HPDE6-E6E7 (cell line): ENCODE data around the gene PPFIBP1.
"Not testable (repeated sequence)": the region's sequence is repeated elsewhere in the genome, so short reads cannot be mapped to it uniquely, and the experiment has no call there.

ENCODE experiments used
- DNase-seq: peaks from one replicate; pipeline ENCODE4 v3.0.0; 2011; ENCODE audit warnings: missing footprints; ENCODE audit errors: extremely low spot score

PPFIBP1 gene

DNA sequence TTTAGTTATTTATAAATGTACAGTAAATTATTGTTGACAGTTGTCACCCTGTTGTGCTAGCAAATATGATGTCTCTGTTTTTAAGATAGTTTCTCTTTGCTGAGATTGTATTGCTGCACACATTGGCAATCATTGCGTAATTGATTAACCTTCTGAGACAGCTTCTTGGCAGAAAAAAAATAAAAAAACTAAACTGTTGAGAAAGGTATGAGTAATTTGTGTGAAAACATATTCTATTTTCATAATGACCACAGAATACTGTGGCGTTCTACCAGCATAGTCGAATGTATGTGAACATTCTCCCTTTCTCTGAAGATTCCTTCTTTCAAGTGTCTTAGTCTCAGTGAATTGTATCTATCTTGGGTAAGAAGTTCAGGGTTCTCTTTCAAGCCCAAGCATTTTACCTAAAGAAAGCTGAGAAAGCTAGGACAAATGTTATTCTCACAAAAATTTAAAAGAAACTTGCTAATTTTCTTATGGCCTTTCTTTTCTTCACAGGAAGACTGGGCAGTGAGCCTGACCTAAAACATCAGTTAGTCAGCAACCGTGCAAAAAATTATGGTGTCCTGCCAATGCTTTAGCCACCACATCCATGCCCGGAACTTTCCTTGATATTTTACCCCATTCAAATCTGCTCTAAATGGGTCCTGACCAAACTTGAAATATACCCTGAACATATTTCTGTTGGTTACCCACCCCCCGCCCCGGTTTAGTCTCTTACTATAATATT, 103.3 kb downstream of the PPFIBP1 start:
- peak; percentile 14 for DNase-seq

GRCh38 chr12:27627853-27628469, 104.0 kb downstream of the PPFIBP1 start:
- DNase-seq: not testable (repeated sequence)

- not testable (repeated sequence) for DNase-seq
These were observed 106.2 kb downstream of the PPFIBP1 start for GRCh38 chr12:27630219-27630618.

GRCh38 chr12:27631365-27631764, 107.4 kb downstream of the PPFIBP1 start:
- DNase-seq: no peak

DNA sequence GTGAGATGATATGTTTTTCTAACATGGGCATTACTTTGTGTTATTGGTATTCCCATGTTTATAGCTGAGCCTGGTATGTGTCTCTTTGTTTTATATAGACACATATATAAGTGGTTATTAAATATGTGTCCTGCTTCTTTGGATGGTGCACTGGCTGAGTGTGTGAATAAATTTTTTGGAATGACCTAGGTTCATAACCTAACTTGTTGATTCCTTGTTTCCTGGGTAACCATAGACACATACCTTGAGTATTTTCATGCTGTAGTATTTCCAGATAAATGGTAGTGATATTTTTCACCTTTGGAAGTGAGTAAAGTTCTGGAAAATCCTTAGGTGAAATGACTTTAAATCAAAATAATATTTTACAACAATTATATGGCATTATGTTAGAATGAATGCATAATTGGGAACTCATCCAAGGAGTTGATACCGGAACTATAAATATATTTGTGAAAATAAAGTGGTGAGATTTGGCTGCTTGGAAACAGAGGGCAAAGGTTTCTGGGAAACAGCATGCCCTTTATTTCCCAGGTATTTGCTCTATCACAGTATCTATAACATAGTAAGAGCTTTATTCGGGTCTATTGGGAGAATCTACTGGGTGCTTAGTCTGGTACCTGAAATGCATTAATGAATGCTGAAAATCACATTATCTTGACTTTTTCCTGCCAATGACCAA, 107.9 kb downstream of the PPFIBP1 start:
- no peak for DNase-seq

DNA sequence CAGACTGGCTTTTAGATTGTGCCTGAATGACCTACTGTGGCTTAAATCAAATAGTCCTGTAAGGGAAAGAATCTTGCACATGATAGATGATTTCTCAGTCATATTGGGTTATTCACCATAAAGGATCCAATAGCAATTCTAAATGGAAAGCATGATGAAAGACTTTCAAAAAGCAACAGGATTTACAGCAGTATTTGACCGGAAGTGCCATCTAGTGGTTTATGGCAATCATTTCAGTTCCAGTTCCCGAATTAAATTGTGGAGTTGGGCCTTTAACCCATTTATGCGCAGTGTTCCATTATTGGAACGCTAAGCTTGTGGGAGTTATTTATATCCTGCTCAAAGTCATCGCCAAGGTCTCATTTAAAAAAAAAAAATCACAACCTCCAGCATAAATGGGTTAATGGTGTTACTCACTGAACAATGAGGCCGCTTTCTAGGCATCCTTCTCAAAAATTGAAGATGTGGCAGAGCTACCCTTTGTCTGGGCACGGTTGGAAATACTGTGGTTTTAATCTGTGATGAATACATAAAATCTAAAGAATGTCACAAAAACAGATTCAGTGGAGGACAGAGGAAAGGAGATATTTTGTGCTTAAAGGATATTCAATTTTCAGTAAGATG, 111.5 kb downstream of the PPFIBP1 start:
- no peak for DNase-seq

GRCh38 chr12:27636569-27636968, 112.6 kb downstream of the PPFIBP1 start:
- DNase-seq: not testable (repeated sequence)

DNA sequence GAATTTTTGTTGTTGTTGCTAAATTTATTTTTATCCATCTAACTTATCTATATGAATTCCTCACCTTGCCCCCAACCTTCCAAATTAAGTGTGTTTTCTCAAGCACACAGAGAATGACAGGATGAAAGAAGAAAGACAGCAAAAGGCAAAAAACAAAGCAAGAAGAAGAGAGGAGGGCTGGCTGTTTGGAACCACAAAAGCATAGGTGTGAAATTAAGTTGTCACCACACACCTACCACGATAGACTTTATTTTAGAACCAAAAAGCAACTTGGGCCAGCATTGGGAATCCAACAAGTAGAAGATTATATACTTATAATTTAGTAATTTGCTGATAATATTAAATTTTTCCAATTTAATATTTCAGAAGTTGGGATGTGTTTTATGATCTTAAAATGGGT, 113.5 kb downstream of the PPFIBP1 start:
- no peak for DNase-seq

GRCh38 chr12:27639265-27639664, 115.3 kb downstream of the PPFIBP1 start:
- DNase-seq: no peak

DNA sequence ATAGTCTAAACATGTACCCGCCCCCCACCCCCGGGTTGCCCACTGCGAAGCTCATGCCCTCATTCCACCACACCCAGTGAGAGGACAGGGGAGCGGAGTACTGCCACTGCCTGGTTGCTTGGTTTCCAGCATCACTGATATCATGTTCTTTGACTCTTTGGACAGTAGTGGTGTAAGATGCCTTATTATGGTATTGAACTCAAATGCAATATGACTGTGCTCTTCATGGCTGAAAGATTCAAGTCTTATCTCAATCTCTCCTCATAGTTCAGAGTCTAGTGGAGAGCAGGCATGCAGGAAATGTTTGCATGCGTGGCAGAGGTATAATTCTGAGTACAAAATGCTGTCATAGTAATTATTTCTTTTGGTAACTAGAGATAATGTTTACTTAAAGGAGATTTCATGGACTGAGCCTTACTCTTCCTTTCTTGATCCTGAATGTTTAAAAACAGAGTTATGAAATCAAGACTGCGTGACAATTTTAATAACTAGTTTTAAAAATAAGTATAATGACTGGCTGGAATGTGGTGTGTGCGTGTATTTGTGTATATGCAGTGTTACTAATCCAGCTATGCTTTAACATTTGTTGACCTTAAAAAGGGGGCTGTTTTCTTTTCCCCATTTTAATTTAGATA, 116.7 kb downstream of the PPFIBP1 start:
- not testable (repeated sequence) for DNase-seq

GRCh38 chr12:27642361-27642760, 118.4 kb downstream of the PPFIBP1 start:
- not testable (repeated sequence) for DNase-seq

- DNase-seq: not testable (repeated sequence)
These were observed 118.9 kb downstream of the PPFIBP1 start for GRCh38 chr12:27642892-27643291.

- no peak for DNase-seq
These were observed 120.3 kb downstream of the PPFIBP1 start for GRCh38 chr12:27644158-27644845.

DNA sequence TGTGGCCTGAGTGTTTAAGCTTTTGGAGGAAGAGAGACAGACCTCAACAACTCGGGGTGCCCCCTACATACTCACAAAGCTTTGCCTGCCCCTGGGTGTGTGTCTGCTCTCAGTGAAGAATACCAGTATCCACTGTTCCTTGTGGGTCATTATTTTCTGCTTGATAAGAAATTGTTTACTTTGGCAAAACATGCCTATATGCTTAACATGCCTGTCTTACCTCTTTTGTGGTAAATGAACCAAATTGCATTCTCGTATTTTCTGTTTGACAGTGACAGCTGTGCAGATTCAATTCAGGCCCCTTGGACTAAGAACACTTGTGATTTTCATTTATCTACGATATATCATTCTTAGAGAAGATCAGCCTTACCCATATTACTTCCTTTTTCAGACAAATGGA, 121.7 kb downstream of the PPFIBP1 start:
- no peak for DNase-seq

DNA sequence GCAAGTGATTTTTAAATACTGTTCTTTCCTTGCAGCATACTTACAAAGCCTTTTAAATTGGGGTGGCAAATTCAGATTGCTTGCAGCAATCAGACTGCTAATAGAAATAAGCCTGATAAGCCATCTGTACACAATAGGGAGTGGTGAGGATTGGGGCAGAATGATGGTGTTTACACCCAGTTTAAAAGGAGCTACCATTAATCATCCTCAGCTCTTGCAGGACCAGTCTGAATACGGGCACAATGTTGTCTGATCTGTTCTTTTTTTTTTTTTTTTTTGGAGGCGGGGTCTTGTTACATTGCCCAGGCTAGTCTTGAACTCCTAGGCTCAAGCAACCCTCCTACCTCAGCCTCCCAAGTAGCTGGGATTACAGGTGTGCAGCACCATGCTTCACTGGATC, 122.1 kb downstream of the PPFIBP1 start:
- DNase-seq: no peak

- no peak for DNase-seq
These were observed 126.0 kb downstream of the PPFIBP1 start for GRCh38 chr12:27650011-27650410.

- DNase-seq: no peak
These were observed 127.2 kb downstream of the PPFIBP1 start for GRCh38 chr12:27651201-27651600.

- peak; percentile 60 for DNase-seq
These were observed 128.3 kb downstream of the PPFIBP1 start for GRCh38 chr12:27652174-27652763.

GRCh38 chr12:27653661-27654060, 129.7 kb downstream of the PPFIBP1 start:
- DNase-seq: no peak

- not testable (repeated sequence) for DNase-seq
These were observed 131.5 kb downstream of the PPFIBP1 start for GRCh38 chr12:27655476-27655875.

DNA sequence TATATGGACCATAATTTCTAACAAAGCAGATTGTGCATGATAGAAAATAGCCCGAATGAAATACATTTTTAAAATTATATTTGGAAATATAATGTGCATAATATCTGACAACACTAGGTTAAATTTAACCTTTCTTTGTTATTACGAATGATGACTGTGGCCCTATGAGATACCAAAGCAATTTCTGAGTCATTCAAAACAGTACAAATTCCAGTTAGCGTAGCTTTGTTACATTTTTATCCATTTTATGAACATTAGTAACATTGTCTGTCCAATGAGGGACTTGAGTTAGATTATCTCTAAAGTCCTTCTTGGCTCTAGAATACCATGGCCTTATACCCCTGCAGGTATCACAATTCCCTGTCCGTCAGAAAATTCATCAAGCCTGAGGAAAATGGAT, 133.3 kb downstream of the PPFIBP1 start:
- DNase-seq: no peak
